Astrocyte (in vitro differentiated cells and primary cell): ENCODE data around the gene COX20.

Source experiments
- EZH2 ChIP-seq: IDR thresholded peaks from 2 replicates; pipeline ENCODE4 v1.6.1; 2012; ENCODE audit warnings: mild to moderate bottlenecking, low read length, inconsistent platforms; ENCODE audit not compliant: insufficient read depth
- TF ChIP-seq, protein P1 (sequence below): IDR thresholded peaks from 2 replicates; pipeline ENCODE4 v1.5.1; 2011; ENCODE audit warnings: low read depth, mild to moderate bottlenecking, inconsistent platforms, low read length, moderate library complexity; ENCODE audit not compliant: insufficient read depth

DNA sequence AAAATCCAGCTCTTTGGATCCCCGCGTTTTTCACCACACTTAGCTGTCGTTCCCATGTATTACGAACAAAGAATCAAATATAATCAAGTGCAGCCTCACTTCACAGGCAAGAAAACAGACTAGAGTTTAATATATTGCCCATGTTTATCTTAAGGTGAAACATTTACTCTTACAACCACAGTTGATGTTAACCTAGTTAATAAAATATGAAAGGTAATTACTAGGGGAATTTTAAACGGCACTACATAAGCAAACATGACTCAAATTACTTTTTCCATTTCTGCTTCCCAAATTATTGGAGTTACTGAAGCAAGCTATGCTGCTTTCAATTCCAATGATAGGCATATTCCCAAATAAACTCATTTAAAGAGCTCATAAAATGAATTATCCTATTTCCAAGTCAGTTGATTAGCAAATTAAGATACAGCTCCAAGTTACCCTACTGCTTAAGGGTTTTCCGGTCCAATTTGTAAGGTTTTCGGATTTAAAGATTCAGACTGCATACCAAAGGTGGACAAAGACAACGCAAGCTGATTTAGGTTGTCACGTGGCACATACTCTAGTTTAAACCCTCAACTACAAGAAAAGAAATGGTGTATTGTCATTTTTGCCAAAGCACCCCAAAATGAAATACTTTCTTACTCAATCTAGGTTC is 5.9 kb downstream of the COX20 start:
- TF ChIP-seq, protein P1, sequence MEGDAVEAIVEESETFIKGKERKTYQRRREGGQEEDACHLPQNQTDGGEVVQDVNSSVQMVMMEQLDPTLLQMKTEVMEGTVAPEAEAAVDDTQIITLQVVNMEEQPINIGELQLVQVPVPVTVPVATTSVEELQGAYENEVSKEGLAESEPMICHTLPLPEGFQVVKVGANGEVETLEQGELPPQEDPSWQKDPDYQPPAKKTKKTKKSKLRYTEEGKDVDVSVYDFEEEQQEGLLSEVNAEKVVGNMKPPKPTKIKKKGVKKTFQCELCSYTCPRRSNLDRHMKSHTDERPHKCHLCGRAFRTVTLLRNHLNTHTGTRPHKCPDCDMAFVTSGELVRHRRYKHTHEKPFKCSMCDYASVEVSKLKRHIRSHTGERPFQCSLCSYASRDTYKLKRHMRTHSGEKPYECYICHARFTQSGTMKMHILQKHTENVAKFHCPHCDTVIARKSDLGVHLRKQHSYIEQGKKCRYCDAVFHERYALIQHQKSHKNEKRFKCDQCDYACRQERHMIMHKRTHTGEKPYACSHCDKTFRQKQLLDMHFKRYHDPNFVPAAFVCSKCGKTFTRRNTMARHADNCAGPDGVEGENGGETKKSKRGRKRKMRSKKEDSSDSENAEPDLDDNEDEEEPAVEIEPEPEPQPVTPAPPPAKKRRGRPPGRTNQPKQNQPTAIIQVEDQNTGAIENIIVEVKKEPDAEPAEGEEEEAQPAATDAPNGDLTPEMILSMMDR: no peak
- TF ChIP-seq EZH2: no peak
